ENCODE data around the gene PRKG1. TPM values are rescaled to one million over a fixed set of nuclear protein-coding genes. Genes with fewer than 3 reads are reported as not detected.

The PRKG1 gene
- total RNA-seq, 2 donors from 2014 or later: 8.1 to 16.6 TPM

DNA sequence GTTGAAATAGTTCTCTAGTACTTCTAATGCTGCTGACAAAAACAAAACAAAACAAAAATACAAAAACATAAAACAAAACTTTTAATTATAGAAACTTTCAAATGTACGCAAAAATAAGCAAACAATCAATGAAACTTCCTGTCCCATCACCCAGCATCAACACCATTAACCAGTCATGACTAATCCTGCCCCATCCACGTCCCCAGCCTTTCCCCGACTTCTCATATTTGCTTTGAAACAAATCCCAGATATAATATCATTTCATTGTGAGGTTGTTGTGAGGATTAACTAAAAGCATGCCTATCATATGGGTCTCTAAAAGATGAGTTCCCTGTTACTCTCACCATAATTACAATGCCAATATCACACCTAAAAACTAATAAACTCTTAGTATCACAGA is 569.4 kb downstream of the PRKG1 start:
- Histone ChIP-seq H3K9ac (ENCODE audit: low read depth in 2 of 2, low read length in 2 of 2) (no peak overlapping the region), H3K27ac (no peak overlapping the region), H3K4me3 (no peak overlapping the region), H3K36me3 (no peaks in the 10 kb centered on the region), H3K9me3 (no peaks in the 10 kb centered on the region), H3K27me3 (no peaks in the 10 kb centered on the region), H3K4me1 (no peaks in the 10 kb centered on the region)
- intact Hi-C loops (cut with DNase I): no loop called here
- TF ChIP-seq, protein P1, sequence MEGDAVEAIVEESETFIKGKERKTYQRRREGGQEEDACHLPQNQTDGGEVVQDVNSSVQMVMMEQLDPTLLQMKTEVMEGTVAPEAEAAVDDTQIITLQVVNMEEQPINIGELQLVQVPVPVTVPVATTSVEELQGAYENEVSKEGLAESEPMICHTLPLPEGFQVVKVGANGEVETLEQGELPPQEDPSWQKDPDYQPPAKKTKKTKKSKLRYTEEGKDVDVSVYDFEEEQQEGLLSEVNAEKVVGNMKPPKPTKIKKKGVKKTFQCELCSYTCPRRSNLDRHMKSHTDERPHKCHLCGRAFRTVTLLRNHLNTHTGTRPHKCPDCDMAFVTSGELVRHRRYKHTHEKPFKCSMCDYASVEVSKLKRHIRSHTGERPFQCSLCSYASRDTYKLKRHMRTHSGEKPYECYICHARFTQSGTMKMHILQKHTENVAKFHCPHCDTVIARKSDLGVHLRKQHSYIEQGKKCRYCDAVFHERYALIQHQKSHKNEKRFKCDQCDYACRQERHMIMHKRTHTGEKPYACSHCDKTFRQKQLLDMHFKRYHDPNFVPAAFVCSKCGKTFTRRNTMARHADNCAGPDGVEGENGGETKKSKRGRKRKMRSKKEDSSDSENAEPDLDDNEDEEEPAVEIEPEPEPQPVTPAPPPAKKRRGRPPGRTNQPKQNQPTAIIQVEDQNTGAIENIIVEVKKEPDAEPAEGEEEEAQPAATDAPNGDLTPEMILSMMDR (IDR thresholded peaks at IDR 0.05): no peak
- no peak for DNase-seq

DNA sequence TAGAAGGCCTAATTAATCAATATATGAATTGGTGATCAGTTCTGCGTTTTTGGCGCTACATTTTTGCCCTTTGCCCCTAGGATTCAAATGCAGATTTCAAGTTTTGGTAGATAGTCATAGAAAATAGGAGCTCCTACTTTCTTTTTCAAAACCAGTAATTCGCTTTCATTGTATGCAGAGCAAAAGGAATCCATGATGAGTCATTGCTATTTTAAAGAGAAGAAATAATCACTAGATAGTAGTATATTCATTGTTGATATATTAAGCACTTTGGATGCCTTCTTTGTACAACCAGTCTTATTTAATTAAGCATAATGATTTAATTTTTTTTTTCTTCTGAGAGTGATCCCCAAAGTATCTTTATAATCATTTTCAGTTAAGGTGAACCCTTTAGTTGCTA is 574.8 kb downstream of the PRKG1 start:
- no peak overlapping the region for H3K4me3 ChIP-seq
- TF ChIP-seq, protein P1 (IDR thresholded peaks at IDR 0.05): no peak
- intact Hi-C loops (cut with DNase I): no loop called here
- H3K9ac ChIP-seq (ENCODE audit: low read depth in 2 of 2, low read length in 2 of 2): no peak overlapping the region
- no peaks in the 10 kb centered on the region for H3K36me3 ChIP-seq
- no peaks in the 10 kb centered on the region for H3K4me1 ChIP-seq
- no peaks in the 10 kb centered on the region for H3K27me3 ChIP-seq
- H3K27ac ChIP-seq: no peak overlapping the region
- H3K9me3 ChIP-seq: no peaks in the 10 kb centered on the region
- DNase-seq: no peak

DNA sequence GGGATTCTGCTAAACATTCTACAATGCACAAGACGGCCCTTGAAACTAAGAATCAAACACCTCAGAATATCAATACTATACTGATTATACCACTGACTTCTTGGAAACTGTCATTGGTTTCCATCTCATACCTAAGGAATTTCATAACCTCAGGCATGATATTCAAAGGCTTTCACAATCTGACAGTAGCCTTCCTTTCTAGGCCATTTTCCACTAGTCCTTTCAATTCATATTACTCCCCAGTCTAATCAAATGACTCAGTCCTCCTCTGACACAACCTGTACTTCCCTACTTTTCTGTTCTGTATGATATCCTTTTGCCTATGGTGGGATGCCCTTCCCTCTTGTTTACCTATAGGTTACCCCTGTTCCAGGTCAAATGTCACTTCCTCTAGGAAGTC is 576.8 kb downstream of the PRKG1 start:
- Histone ChIP-seq H3K4me3 (no peak overlapping the region), H3K9ac (ENCODE audit: low read depth in 2 of 2, low read length in 2 of 2) (no peak overlapping the region), H3K27me3 (no peaks in the 10 kb centered on the region), H3K27ac (no peak overlapping the region), H3K4me1 (no peaks in the 10 kb centered on the region), H3K9me3 (no peaks in the 10 kb centered on the region), H3K36me3 (no peaks in the 10 kb centered on the region)
- intact Hi-C loops (cut with DNase I): no loop called here
- TF ChIP-seq, protein P1 (IDR thresholded peaks at IDR 0.05): no peak
- DNase-seq: no peak

DNA sequence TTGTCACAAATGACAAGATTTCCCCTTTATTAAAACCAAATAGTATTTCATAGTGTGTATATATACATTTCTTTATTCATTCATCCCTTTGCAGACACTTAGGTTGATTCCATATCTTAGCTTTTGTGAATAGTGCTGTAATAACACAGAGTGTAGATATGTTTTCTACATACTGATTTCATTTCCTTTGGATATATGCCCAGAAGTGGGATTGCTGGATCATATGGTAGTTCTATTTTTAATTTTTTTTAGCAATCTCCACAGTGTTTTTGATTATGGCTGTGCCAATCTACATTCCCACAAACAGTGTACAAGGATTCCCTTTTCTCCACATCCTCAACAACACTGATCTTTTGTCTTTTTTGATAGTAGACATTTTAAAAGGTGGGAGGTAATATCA is 578.7 kb downstream of the PRKG1 start:
- no peaks in the 10 kb centered on the region for H3K4me1 ChIP-seq
- intact Hi-C loops (cut with DNase I): no loop called here
- no peaks in the 10 kb centered on the region for H3K36me3 ChIP-seq
- TF ChIP-seq, protein P1 (IDR thresholded peaks at IDR 0.05): no peak
- H3K27me3 ChIP-seq: no peaks in the 10 kb centered on the region
- H3K27ac ChIP-seq: no peak overlapping the region
- no peak for DNase-seq
- H3K9ac ChIP-seq (ENCODE audit: low read depth in 2 of 2, low read length in 2 of 2): no peak overlapping the region
- H3K9me3 ChIP-seq: no peaks in the 10 kb centered on the region
- no peak overlapping the region for H3K4me3 ChIP-seq

DNA sequence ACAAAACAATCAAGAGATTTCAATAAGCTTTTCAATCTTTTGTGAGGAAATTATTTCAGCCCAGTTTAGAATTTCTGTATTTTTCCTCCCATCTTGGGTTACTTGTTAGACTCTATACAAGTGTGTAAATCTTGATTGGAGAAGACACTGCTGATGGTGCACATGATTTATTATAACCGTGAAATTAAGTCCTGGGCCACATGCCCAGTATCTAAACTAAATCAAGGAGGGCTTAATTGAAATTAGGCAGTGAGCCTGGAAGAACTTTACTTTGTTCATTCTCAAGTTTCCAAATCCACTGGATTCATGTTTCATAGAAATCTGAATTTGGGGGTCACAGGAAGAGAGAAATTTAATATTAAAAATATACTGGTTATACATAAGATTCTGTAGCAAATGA is 580.6 kb downstream of the PRKG1 start:
- Histone ChIP-seq H3K27me3 (no peaks in the 10 kb centered on the region), H3K4me1 (no peaks in the 10 kb centered on the region), H3K4me3 (no peak overlapping the region), H3K27ac (no peak overlapping the region), H3K36me3 (no peaks in the 10 kb centered on the region), H3K9me3 (no peaks in the 10 kb centered on the region), H3K9ac (ENCODE audit: low read depth in 2 of 2, low read length in 2 of 2) (no peak overlapping the region)
- intact Hi-C loops (cut with DNase I): no loop called here
- TF ChIP-seq, protein P1 (IDR thresholded peaks at IDR 0.05): no peak
- no peak for DNase-seq

DNA sequence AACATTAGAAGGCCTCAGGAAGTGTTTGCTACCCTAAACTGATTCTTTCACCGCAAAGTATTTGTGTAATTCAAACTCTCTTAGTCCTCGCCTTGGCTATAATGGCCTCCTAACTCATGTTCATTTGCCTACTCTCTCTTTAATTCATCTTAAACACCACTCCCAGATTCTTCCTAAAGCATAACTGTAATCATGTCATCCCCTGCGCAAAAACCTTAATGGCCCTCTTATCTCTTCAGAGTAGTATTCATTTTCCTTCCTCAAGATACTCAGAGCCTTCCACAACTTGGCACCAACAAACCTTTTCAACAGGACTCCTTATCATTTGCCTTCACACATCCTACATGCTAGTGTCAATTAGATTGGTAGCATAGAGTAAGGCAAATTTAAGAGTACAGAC is 582.2 kb downstream of the PRKG1 start:
- Histone ChIP-seq H3K9ac (ENCODE audit: low read depth in 2 of 2, low read length in 2 of 2) (no peak overlapping the region), H3K27ac (no peak overlapping the region), H3K4me3 (no peak overlapping the region), H3K36me3 (no peaks in the 10 kb centered on the region), H3K27me3 (no peaks in the 10 kb centered on the region), H3K9me3 (no peaks in the 10 kb centered on the region), H3K4me1 (no peaks in the 10 kb centered on the region)
- TF ChIP-seq, protein P1 (IDR thresholded peaks at IDR 0.05): no peak
- DNase-seq: no peak
- intact Hi-C loops (cut with DNase I): no loop called here

Measured in colonic mucosa (tissue), 4 donors.